AG09309 (cell line): ENCODE results near the gene TMA7.

ENCODE experiments used
- DNase-seq: peaks from one replicate; pipeline ENCODE4 v3.0.0-alpha.2; 2010; ENCODE audit warnings: low read depth
- H3K4me3 ChIP-seq: 2 replicates; pipeline ENCODE4 v1.5.1; 2011; ENCODE audit warnings: mild to moderate bottlenecking, low read depth, low read length, moderate library complexity; ENCODE audit not compliant: control insufficient read depth
- TF ChIP-seq, protein P1 (sequence below): IDR thresholded peaks from 2 replicates; pipeline ENCODE4 v1.5.1; 2011; ENCODE audit warnings: mild to moderate bottlenecking, low read depth, low read length, inconsistent platforms; ENCODE audit not compliant: insufficient read depth, control insufficient read depth; ENCODE audit errors: missing control alignments

Gene TMA7

DNA sequence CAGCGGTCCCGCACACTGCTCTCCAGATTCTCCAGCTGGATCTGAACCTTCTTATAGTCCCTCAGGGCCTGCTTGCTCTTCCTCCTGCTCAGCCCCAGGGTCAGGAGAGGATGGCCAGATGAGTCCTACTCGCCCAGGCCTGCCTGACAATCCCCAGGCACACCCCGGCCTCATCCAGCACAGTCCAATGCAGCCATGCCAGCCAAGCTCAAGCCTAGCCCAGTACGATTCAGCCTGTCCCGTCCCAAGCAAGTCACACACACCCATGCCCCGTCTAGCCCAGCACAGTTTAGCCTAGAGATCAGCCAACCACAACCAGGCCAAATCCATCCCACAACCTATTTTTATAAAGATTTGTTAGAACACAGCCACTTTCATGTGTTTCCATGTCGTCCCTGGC lies 27.0 kb upstream of the TMA7 start:
- TF ChIP-seq, protein P1, sequence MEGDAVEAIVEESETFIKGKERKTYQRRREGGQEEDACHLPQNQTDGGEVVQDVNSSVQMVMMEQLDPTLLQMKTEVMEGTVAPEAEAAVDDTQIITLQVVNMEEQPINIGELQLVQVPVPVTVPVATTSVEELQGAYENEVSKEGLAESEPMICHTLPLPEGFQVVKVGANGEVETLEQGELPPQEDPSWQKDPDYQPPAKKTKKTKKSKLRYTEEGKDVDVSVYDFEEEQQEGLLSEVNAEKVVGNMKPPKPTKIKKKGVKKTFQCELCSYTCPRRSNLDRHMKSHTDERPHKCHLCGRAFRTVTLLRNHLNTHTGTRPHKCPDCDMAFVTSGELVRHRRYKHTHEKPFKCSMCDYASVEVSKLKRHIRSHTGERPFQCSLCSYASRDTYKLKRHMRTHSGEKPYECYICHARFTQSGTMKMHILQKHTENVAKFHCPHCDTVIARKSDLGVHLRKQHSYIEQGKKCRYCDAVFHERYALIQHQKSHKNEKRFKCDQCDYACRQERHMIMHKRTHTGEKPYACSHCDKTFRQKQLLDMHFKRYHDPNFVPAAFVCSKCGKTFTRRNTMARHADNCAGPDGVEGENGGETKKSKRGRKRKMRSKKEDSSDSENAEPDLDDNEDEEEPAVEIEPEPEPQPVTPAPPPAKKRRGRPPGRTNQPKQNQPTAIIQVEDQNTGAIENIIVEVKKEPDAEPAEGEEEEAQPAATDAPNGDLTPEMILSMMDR = no peak
- H3K4me3 ChIP-seq = no peak overlapping the region
- no peak for DNase-seq

DNA sequence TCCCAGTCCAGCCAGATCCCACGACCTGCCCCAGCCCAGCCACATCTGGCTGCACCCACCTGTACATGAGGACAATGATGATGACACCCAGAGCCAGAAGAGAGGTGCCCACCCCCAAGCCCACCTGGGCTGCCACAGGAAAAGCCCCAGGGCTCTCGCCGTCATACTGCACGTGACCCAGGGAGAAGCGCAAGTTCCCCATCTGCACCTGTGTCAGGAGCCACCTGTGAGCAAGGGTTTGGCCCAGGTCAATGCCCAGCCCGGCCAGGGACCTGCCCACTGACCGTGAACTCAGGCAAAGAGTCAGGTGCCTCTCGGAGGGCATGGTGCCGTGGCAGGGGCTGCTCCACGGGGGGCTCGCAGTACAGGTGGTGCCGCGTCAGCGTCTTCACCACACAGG lies 26.4 kb upstream of the TMA7 start:
- TF ChIP-seq, protein P1 = no peak
- H3K4me3 ChIP-seq = no peak overlapping the region
- DNase-seq = no peak

DNA sequence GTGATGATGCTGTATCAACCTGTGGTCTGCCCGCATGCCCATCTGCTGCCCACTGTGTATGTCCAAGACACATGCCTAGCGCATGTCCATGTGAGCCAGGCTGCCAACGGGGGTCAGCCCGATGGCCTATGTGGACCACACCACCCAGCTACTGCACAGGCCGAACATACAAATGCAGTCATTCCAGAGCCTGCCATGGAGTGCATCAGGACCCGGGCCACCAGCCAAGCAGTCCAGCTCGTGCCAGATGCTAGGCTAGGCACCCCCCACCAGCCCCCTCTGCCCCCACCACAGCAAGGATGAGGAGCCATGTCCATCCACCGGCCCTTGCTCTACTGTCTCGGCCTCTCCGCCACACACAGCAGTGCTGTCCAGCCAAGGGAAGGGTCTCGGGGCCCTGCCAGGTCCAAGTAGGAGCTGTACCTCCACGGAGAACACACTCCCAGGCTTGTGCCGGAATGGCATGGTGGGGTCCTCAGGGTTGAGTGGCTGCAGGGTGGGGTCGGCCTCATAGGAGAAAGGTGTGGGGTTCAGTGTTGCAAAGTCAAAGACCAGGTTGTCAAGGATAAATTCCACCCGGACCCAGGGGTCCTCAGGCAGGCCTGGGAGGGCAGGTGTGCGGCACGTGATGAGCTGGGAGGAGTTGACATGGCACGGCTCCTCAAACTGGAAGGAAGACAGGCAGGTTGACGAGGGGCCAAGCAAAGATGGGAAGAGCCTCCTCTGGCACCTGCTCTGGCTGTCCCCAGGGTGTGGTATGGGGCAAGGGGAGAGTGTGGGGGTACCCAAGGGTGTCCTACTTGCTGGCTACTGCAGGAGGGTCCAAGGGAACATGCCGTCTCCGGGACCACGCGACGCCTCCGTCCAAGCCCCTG lies 25.4 kb upstream of the TMA7 start:
- TF ChIP-seq, protein P1 = no peak
- DNase-seq = no peak
- no peak overlapping the region for H3K4me3 ChIP-seq

DNA sequence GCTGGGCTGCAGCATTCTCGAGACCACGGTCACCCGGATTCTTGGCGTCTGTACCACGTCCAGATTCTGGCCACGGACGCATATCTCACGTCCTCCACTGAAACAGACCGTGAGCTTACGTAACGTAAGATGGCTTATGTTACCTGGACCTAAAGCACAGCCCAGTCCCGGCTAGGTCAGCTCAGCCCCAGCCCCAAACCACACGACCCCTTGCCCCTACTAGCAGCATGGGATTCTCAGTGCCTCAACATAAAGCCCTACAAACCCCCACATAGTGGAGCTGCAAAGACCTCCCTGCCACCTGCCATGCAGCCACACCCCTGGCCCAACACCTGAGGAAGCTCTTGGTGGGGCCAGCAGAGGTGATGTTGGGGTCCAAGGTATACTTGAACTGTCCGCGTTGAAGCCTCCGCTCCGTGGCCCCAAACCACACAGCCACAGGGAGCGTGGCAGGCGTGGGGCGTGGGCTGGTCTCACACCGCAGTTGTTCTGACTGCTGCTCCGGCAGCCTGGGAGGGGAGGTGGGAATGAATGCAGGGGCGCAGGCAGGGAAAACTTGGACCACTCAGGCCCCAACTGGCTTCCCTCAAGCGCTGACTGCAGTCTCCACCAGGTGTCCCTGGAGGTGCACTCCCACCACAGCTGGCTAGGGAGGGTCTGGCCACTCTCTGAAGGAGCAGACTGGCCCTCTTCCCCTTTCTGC lies 24.7 kb upstream of the TMA7 start:
- TF ChIP-seq, protein P1 = no peak
- DNase-seq = no peak
- no peak overlapping the region for H3K4me3 ChIP-seq

DNA sequence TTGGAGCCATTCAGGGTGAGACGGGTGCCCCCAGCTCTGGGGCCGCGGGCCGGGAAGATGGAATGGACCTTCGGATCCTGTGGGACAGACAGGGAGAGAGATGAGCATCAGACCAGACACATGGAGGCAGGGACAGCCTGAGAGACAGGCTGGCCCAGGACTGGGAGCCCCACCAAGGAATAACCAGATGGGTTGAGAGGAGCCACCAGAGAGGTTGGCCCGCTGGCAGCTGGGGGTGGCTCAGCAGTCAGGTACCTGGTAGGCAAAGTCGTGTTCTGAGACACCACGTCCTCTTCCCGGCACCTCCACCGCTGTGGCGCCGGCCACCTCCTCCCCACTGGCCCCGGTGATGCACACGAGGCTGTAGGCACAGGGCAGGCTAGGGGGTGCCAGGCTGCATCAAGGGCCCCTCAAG lies 24.0 kb upstream of the TMA7 start:
- no peak for DNase-seq
- no peak overlapping the region for H3K4me3 ChIP-seq
- TF ChIP-seq, protein P1 = no peak

DNA sequence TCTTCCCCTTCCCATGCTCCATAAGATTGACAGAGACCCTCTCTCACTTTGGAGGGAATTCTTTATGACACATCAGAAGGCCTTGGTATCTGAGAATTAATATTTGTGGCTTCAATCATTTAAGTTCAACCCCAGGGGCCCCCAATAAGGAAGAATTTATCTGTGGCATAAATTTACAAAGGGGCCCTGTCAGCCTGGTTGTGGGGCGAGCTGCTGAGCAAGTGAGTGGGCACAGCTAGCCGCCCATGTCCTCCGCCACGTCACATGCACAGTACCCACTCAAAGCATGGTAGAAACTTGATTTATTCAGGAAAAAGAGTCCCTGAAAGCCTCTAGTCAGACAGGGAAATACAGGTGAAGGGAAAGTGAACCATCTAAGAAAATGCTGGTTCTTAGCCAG lies 23.5 kb upstream of the TMA7 start:
- no peak overlapping the region for H3K4me3 ChIP-seq
- TF ChIP-seq, protein P1 = no peak
- no peak for DNase-seq
